Suprapubic skin (tissue), 4 donors: ENCODE measurements around the gene IL20. TPM values are rescaled to one million over a fixed set of nuclear protein-coding genes. Genes with fewer than 3 reads are reported as not detected.

Experiments
- DNase-seq, 2 donors: peaks; one replicate each; pipeline ENCODE4 v3.0.0-alpha.2; 2019; ENCODE audit warnings: low spot score in 2 of 2
- H3K27ac ChIP-seq: fragments of 200-600 bp; sonication (generic); one replicate; pipeline ENCODE4 v1.5.1; 2019
- H3K27me3 ChIP-seq: fragments of 200-600 bp; sonication (generic); one replicate; pipeline ENCODE4 v1.5.1; 2019
- H3K36me3 ChIP-seq: fragments of 200-600 bp; sonication (generic); one replicate; pipeline ENCODE4 v1.5.1; 2019
- H3K4me1 ChIP-seq: fragments of 200-600 bp; sonication (generic); one replicate; pipeline ENCODE4 v1.5.1; 2019
- H3K4me3 ChIP-seq: fragments of 200-600 bp; sonication (generic); one replicate; pipeline ENCODE4 v1.5.1; 2019; ENCODE audit warnings: mild to moderate bottlenecking
- H3K9me3 ChIP-seq: fragments of 200-600 bp; sonication (generic); one replicate; pipeline ENCODE4 v1.5.1; 2019
- EP300 ChIP-seq: sonication (generic); formaldehyde crosslinking; IDR thresholded peaks from one replicate; pipeline ENCODE4 v1.6.1; 2017; ENCODE audit warnings: antibody characterized with exemption
- POLR2A ChIP-seq, 2 donors: fragments of 450-650 bp; IDR thresholded peaks; one replicate each; pipeline ENCODE4 v1.6.1; 2017; ENCODE audit warnings: antibody characterized with exemption in 2 of 2, mild to moderate bottlenecking in 2 of 2, moderate library complexity in 2 of 2
- POLR2AphosphoS5 ChIP-seq, 3 donors: sonication (generic); formaldehyde crosslinking; IDR thresholded peaks; one replicate each; pipeline ENCODE4 v1.6.1; 2017; ENCODE audit warnings: antibody characterized with exemption in 3 of 3
- WGBS: methylation state at CpG from one replicate; pipeline ENCODE4 v1.1.5; 2018; 5-methylcytosine and 5-hydroxymethylcytosine counted together
- total RNA-seq, 4 donors: library from RNA; depleted of rRNA; stranded (reverse); fragments of >200 nt; gene quantifications; one replicate each; pipeline ENCODE4 v1.1.0, GENCODE V29; 2016
- TF ChIP-seq, protein P1 (sequence below), 2 donors: fragments of 200-600 bp in 1 of 2; fragments of 450-650 bp in 1 of 2; sonication (generic) in 1 of 2; IDR thresholded peaks; one replicate each; pipeline ENCODE4 v1.5.1; 2016 to 2019; ENCODE audit warnings: antibody characterized with exemption in 2 of 2, mild to moderate bottlenecking in 1 of 2, moderate library complexity in 1 of 2

The IL20 gene
- total RNA-seq, 4 donors from 2014 or later, result 0.76 to 1.4 (median 1.0) TPM; not detected in 1

DNA sequence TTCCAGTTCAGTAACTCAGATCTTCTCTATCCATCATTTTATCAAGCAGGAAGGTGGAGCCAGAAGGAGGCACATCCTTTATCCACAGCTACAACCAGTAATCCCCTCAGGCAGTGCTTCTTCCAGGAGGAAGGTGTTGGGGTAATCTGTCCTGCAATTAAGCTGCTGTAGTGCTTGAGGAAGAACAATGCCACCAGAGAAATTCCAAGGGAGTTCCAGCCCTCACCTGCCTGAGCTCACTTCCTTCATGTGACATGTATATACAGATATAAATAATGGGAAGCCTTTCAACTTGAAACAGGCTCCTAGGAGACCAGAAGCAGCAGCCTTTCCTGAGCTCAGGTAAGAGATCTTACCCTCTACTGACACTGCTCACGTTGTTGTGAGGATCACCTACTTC, 2.2 kb upstream of the IL20 start:
- WGBS, result 43% methylated on average over 1 of the region's 1 CpG
- TF ChIP-seq EP300 (no peak), POLR2A (IDR thresholded peaks at IDR 0.05) (no peak), POLR2AphosphoS5 (IDR thresholded peaks at IDR 0.05) (no peak)
- TF ChIP-seq, protein P1, sequence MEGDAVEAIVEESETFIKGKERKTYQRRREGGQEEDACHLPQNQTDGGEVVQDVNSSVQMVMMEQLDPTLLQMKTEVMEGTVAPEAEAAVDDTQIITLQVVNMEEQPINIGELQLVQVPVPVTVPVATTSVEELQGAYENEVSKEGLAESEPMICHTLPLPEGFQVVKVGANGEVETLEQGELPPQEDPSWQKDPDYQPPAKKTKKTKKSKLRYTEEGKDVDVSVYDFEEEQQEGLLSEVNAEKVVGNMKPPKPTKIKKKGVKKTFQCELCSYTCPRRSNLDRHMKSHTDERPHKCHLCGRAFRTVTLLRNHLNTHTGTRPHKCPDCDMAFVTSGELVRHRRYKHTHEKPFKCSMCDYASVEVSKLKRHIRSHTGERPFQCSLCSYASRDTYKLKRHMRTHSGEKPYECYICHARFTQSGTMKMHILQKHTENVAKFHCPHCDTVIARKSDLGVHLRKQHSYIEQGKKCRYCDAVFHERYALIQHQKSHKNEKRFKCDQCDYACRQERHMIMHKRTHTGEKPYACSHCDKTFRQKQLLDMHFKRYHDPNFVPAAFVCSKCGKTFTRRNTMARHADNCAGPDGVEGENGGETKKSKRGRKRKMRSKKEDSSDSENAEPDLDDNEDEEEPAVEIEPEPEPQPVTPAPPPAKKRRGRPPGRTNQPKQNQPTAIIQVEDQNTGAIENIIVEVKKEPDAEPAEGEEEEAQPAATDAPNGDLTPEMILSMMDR (IDR thresholded peaks at IDR 0.05), result no peak

DNA sequence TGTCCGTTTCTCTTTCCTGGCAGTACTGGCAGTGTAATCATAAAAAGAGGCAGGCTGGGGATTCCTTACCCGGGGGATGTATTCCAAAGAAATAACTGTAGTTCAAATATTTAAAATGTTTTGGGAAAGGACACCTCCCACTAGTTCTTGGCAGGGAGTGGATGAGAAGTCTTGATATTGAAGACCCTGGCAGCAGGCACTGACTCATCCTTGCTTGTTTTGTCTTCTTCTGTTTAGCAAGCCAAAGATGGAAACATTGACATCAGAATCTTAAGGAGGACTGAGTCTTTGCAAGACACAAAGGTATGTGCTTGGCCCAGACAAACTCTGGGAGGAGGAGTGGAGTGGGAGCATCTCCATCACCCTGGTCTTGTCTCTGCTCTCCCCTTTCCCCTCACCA, 639 bp downstream of the IL20 start:
- H3K4me1 ChIP-seq, result peaks cover 10% of the 10 kb centered on the region
- peaks cover 15% of the 10 kb centered on the region for H3K27me3 ChIP-seq
- 42% methylated on average over 2 of the region's 2 CpGs for WGBS
- no peak overlapping the region for H3K27ac ChIP-seq
- no peak for DNase-seq
- no peaks in the 10 kb centered on the region for H3K9me3 ChIP-seq
- TF ChIP-seq POLR2A (IDR thresholded peaks at IDR 0.05) (no peak), POLR2AphosphoS5 (IDR thresholded peaks at IDR 0.05) (no peak), EP300 (no peak)
- TF ChIP-seq, protein P1 (IDR thresholded peaks at IDR 0.05), result no peak
- H3K4me3 ChIP-seq, result no peak overlapping the region
- no peaks in the 10 kb centered on the region for H3K36me3 ChIP-seq

More for the DNA sequence above, 2.2 kb upstream of the IL20 start:
- no peak overlapping the region for H3K27ac ChIP-seq
- no peak overlapping the region for H3K4me3 ChIP-seq
- H3K36me3 ChIP-seq, result no peaks in the 10 kb centered on the region
- H3K27me3 ChIP-seq, result peaks cover 14% of the 10 kb centered on the region
- peaks cover 10% of the 10 kb centered on the region for H3K4me1 ChIP-seq
- H3K9me3 ChIP-seq, result no peaks in the 10 kb centered on the region
- DNase-seq, result no peak

DNA sequence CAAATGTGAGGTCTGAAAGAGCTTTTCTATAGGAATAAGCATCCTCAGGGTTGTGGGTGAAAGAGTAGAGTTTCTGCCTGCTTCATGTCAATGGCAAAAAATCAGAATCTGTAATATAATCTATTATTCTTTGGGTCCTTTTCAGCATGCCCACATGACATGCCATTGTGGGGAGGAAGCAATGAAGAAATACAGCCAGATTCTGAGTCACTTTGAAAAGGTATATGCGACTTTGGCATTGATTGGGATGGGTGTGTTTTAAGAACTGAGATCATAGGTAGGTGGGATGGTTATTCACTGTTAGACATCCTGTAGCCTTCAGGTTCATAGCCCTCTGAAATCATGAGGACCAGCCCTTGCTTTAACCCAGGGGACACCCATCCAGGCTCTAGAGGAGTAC, 1.8 kb downstream of the IL20 start:
- peaks cover 8% of the 10 kb centered on the region for H3K27me3 ChIP-seq
- no peaks in the 10 kb centered on the region for H3K36me3 ChIP-seq
- WGBS, result 50% methylated on average over 1 of the region's 1 CpG
- TF ChIP-seq, protein P1 (IDR thresholded peaks at IDR 0.05), result no peak
- TF ChIP-seq POLR2AphosphoS5 (IDR thresholded peaks at IDR 0.05) (no peak), POLR2A (IDR thresholded peaks at IDR 0.05) (no peak), EP300 (no peak)
- no peak for DNase-seq
- H3K9me3 ChIP-seq, result no peaks in the 10 kb centered on the region
- no peak overlapping the region for H3K27ac ChIP-seq
- no peak overlapping the region for H3K4me3 ChIP-seq
- H3K4me1 ChIP-seq, result peaks cover 10% of the 10 kb centered on the region

DNA sequence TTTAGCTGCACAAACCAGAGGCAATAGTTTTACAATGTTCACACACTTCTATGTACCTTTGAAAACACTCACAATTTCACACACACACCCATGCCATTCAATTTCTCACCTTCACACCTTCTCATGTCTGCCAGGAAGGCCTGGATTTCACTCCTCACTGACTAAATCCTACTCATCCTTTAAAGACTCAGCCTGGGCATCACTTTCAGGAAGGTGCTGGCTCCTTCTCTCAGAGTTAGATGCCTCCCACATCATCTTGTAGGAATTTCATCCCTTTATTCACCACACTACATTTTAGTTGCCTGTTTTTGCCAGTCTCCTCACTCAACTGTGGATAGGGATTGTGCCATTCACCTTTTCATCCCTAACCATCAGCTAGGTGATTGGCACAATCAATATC, 2.3 kb downstream of the IL20 start:
- Histone ChIP-seq H3K4me3 (no peak overlapping the region), H3K9me3 (no peaks in the 10 kb centered on the region), H3K27ac (no peak overlapping the region), H3K36me3 (no peaks in the 10 kb centered on the region), H3K4me1 (peaks cover 10% of the 10 kb centered on the region), H3K27me3 (peaks cover 8% of the 10 kb centered on the region)
- no peak for TF ChIP-seq POLR2A (IDR thresholded peaks at IDR 0.05)
- TF ChIP-seq EP300, result no peak
- DNase-seq, result no peak

DNA sequence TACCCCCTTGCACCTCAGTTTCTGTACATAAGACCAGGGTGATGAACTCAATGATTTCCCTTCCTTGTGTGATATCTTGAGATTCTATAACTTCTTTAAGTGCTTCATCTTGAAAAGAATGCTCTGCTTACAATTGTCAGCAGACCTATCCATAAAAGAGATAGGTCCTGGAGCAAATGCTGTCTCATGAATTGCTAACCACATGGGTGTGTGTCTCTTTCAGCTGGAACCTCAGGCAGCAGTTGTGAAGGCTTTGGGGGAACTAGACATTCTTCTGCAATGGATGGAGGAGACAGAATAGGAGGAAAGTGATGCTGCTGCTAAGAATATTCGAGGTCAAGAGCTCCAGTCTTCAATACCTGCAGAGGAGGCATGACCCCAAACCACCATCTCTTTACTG, 2.8 kb downstream of the IL20 start:
- peaks cover 8% of the 10 kb centered on the region for H3K27me3 ChIP-seq
- H3K4me1 ChIP-seq, result peaks cover 10% of the 10 kb centered on the region
- H3K9me3 ChIP-seq, result no peaks in the 10 kb centered on the region
- 65% methylated on average over 1 of the region's 1 CpG for WGBS
- no peak for DNase-seq
- TF ChIP-seq EP300 (no peak), POLR2A (IDR thresholded peaks at IDR 0.05) (no peak), POLR2AphosphoS5 (IDR thresholded peaks at IDR 0.05) (no peak)
- TF ChIP-seq, protein P1 (IDR thresholded peaks at IDR 0.05), result no peak
- H3K27ac ChIP-seq, result no peak overlapping the region
- H3K4me3 ChIP-seq, result no peak overlapping the region
- H3K36me3 ChIP-seq, result no peaks in the 10 kb centered on the region

DNA sequence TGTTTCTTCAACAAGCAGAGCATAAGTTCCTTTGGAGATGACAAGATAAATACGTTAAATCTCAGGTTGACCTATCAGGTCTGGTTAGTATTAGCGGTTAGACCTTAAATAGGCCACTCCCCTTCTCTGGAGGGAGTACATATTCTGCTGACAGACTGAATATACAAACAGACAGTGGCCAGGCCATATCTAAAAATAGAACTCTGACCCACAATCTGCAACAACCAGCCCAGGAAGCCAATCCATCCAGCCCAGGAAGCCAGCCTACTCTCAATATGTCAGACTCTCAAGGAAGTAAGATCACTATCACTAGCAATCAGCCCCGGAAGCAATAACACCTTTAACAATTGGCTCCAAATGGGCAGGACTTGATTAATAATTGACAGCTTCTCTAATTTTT, 6.7 kb downstream of the IL20 start:
- Histone ChIP-seq H3K36me3 (no peaks in the 10 kb centered on the region), H3K4me3 (no peak overlapping the region), H3K9me3 (no peaks in the 10 kb centered on the region), H3K27me3 (peaks cover 8% of the 10 kb centered on the region), H3K27ac (no peak overlapping the region), H3K4me1 (no peaks in the 10 kb centered on the region)
- TF ChIP-seq POLR2AphosphoS5 (IDR thresholded peaks at IDR 0.05) (no peak), EP300 (no peak), POLR2A (IDR thresholded peaks at IDR 0.05) (no peak)
- TF ChIP-seq, protein P1 (IDR thresholded peaks at IDR 0.05), result no peak
- DNase-seq, result no peak
- WGBS, result 76% methylated on average over 3 of the region's 3 CpGs
